Stimulated activated CD4-positive, alpha-beta T cell treated with anti-CD3 and anti-CD28 coated beads, Interleukin-4, amount 100 ng/mL, for 1 hour (primary cell): Measurements from ENCODE around the gene EBPL.
"Not testable (repeated sequence)": the region's sequence is repeated elsewhere in the genome, so short reads cannot be mapped to it uniquely, and the experiment has no call there.

Source experiments
- DNase-seq: peaks from one replicate; pipeline ENCODE4 v3.0.0-alpha.2; 2020

The EBPL gene

GRCh38 chr13:49690995-49691784, at the start of gene EBPL:
TSS of gene EBPL (minus strand) at chr13:49691486. CDS start at chr13:49691424, 62 bp downstream.
- DNase-seq, result peak; percentile 93

GRCh38 chr13:49740870-49741269, 49.6 kb upstream of the EBPL start:
- DNase-seq, result no peak

DNA sequence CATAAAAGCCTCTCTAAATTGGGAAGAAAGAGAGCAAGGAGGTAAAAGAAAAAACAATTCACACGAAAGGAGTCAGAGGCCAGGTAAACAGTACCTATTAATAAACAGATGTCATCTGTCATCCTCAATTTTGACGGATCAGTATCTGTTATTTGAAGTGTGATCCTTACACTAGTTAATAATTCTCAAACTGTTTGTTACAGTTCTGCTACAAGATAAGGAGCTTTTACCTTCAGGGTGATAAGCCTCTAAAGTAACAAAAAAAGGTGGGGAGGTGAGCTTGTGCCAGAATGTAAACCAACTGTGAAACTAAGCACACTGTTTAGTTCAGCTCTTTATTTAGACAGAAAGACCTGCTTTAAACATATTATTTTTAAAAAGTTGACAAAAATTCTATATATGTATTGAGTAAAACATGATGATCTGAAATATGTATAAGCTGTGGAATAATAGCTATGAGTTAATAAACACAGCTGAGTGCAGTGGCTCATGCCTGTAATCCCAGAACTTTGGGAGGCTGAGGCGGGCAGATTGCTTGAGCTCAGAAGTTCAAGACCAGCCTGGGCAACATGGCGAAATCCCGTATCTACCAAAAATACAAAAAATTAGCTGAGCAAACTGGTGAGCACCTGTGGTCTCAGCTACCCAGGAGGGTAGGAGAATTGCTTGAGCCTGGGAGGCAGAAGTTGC, 48.4 kb upstream of the EBPL start:
- DNase-seq, result no peak

DNA sequence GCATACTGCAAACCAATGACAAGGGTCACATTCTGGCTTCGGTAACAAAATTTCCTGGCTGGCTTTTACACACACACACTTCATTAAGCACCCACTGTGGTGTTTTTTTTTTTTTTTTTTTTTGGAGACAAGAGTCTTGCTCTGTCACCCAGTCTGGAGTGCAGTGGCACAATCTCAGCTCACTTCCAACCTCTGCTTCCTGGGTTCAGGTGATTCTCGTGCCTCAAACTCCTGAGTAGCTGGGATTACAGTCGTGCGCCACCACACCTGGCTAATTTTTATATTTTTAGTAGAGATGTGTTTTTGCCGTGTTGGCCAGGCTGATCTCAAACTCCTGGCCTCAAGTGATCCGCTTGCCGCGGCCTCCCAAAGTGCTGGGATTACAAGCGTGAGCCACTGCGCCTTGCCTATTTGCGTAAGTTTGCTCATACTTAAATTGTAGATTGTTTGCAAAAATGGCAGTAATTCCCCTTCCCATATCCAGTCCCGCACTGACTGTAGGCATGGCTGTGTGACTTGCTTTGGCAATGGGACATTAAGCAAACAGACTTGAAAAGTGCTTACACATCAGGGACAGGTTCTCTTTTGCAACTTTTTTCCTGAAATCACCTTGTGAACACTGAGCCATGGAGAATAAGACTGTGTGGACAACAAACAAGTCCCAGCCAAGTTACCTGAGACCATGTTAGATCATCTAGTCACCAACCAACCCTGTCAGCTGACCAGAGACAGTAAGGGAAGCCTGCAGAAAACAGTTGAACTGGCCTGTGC, 42.1 kb upstream of the EBPL start:
- DNase-seq, result no peak

DNA sequence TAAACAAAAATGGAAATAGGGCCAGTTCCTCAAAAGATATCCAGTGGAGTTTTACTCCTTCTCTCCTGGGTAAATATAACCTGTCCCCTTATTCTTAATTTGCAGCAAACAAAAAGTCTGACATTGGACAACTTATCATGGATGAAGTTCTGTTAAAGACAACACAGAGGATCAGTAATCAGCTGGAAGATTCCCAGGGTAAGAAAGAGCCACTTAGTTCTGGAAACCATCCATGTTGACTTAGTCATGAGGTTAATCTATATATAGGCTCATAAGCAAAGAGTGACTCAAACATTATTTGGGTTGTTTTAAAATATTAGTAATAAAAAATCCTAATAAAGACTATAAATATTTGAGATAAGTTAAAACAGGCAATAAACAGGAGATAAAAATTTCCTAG, 40.5 kb upstream of the EBPL start:
- no peak for DNase-seq

DNA sequence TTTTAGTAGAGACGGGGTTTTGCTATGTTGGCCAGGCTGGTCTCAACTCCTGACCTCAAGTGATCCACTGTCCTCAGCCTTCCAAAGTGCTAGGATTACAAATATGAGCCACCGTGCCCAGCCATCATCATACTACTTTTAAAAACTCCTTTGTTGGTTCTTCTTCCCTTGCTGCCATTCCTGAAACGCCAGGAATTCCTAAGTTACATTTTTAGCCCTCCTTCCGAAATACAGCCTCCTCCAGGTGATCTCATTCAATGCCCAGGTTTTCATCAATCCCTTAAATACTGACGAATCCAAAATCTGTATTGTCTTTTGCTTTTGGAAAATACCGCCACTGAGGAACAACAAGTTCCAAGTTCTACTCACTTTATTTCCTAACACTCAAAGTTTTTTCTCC, 25.3 kb upstream of the EBPL start:
- no peak for DNase-seq

GRCh38 chr13:49714757-49715156, 23.5 kb upstream of the EBPL start:
- no peak for DNase-seq

GRCh38 chr13:49711218-49711863, 20.1 kb upstream of the EBPL start:
- no peak for DNase-seq

DNA sequence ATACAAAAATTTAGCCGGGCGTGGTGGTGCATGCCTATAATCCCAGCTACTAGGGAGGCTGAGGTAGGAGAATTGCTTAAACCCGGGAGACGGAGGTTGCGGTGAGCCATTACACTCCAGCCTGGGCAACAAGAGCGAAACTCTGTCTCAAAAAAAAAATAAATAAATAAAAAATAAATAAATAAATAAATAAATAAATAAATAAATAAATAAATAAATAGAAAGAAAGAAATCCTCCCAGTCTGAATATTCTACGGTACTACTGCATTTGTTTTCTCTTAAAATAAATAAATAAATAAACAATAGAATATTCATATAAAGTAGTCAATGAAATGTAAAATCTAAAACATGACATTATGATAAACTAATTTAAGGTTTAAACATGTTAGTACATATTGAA, 13.0 kb upstream of the EBPL start:
- not testable (repeated sequence) for DNase-seq

DNA sequence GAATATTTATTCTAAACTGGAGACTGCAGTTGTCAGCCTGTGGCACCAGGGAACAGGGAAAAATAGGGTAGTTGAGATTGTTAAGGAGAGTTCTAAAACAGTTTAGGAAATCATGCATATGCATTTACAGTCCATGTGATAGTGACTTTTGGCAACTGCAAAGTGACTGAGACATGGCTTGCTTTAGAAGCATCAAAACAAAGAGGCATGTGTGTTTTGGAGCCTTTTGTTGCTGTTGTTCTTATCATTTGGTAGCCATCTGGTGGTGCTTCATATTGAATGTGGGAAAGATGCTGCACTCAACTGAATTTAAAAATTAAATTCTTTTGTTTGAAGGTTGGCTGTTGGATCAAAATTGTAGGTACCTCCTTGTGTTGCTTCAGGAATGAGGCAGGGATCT, 10.2 kb upstream of the EBPL start:
- no peak for DNase-seq

DNA sequence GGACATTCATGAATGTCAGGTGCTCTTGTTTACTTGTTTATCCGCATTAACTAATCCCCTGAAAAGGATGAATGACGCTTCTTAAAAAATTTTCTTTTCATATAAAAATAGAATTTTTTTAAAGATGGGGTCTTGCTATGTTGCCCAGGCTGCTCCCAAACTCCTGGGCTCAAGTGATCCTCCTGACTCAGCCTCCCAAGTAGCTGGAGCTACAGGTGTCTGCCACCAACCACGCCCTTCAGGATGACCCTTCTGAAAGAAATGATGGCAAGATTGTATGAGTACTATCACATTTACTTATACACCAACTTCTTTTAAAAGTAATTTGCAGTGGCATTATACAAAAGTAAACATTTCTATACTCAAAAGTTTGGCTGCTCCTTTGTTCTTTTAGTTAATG, 6.2 kb upstream of the EBPL start:
- DNase-seq, result no peak

- no peak for DNase-seq
Observed at GRCh38 chr13:49694446-49694845, 3.2 kb upstream of the EBPL start.

DNA sequence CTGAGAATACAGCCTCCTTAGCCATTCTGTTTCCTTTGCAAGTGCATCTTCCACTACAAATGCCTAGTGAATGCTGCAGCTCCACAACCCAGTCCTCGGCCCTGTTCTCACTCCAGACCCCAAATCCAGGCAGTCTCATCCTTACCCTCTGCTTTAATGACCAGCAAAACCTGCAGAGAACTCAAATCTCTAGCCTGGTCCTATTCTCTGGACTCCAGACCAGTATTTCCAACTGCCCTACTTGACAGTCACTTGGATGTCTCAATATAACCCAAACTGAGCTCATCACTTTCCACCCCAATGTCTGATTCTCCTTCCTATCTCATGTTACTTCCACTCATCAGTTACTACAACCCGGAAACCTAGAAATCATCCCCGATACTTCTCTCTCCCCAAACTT, 2.6 kb upstream of the EBPL start:
- no peak for DNase-seq

GRCh38 chr13:49693191-49693733, 2.0 kb upstream of the EBPL start:
- no peak for DNase-seq

- no peak for DNase-seq
Observed at GRCh38 chr13:49690133-49690994, 922 bp downstream of the EBPL start.

- DNase-seq, result no peak
Observed at GRCh38 chr13:49683489-49683888, 7.8 kb downstream of the EBPL start.

GRCh38 chr13:49681842-49682435, 9.3 kb downstream of the EBPL start:
- DNase-seq, result no peak

DNA sequence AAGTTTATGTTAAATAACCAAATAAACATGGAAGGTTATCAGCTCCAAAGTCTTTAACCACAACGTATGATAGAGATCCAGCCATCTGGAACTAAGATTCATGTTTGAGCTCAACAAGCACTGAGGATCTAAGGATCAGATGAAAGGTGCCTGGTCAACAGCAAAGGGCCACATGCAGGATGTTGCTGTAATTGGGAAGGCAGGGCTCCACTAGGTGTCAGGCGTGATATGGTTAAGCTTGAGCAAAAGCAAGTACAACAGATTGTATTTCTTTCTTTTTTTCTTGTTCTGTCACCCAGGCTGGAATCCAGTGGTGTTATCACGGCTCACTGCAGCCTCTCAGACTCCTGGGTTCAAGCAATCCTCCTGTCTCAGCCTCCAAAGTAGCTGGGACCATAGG, 12.0 kb downstream of the EBPL start:
- DNase-seq, result no peak

- DNase-seq, result no peak
Observed at GRCh38 chr13:49678191-49678914, 12.9 kb downstream of the EBPL start.

DNA sequence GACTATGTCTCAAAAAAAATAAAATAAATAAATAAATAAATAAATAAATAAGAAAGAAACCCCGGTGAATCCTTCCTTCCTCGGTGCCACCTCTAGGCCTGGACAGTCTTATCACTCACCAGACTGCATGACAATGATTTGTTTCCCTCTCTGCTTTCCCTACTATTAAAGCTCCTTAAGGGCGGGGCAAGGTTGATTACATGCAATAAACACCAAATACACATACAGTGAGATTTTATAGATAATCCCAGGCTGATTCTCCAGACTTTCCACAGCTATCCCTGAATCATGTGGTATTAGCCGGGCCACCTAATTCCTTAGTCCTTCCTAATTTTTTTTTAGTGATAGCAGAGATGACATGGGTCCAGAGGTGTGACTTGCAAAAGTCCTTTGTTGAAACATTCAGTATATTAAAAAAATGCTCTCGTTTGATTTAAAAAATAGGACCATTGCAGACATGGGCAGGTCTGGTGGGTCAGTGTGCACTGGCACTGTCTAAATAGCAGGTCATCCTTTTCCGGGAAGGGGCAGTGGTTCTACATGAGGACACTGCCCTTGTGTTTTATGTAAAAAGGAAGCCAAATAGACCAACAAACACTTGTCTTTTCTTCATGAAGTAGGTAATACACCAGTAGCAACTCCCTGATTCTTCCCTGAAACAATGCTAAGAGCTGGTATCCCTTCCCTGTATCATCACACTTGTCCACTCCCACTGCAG, 14.5 kb downstream of the EBPL start:
- DNase-seq, result no peak
